Dedifferentiated amniotic fluid mesenchymal stem cell (primary cell): ENCODE data around the gene PIK3C2G.

Source experiments
- DNase-seq: peaks from one replicate; pipeline ENCODE4 v3.0.0-alpha.2; 2016; ENCODE audit errors: extremely low spot score

The PIK3C2G gene

GRCh38 chr12:18280728-18281127 is 19.4 kb downstream of the PIK3C2G start:
- DNase-seq = no peak

- DNase-seq = no peak
Measured at GRCh38 chr12:18281941-18282340, 20.6 kb downstream of the PIK3C2G start.

- DNase-seq = no peak
Measured at GRCh38 chr12:18283831-18284230, 22.5 kb downstream of the PIK3C2G start.

GRCh38 chr12:18284386-18284785 is 23.1 kb downstream of the PIK3C2G start:
- DNase-seq = no peak

GRCh38 chr12:18285161-18285560 is 23.8 kb downstream of the PIK3C2G start:
- no peak for DNase-seq

GRCh38 chr12:18290386-18290785 is 29.1 kb downstream of the PIK3C2G start:
- no peak for DNase-seq

- DNase-seq = no peak
Measured at GRCh38 chr12:18294889-18295288, 33.6 kb downstream of the PIK3C2G start.

GRCh38 chr12:18296201-18296908 is 35.0 kb downstream of the PIK3C2G start:
- DNase-seq = no peak

- no peak for DNase-seq
Measured at GRCh38 chr12:18296909-18297280, 35.6 kb downstream of the PIK3C2G start.

GRCh38 chr12:18297902-18298301 is 36.6 kb downstream of the PIK3C2G start:
- DNase-seq = no peak

- DNase-seq = no peak
Measured at GRCh38 chr12:18302809-18303430, 41.6 kb downstream of the PIK3C2G start.

- DNase-seq = no peak
Measured at GRCh38 chr12:18304609-18305008, 43.3 kb downstream of the PIK3C2G start.

- no peak for DNase-seq
Measured at GRCh38 chr12:18306311-18306710, 45.0 kb downstream of the PIK3C2G start.

- no peak for DNase-seq
Measured at GRCh38 chr12:18313306-18313705, 52.0 kb downstream of the PIK3C2G start.

GRCh38 chr12:18320036-18320617 is 58.8 kb downstream of the PIK3C2G start:
- peak; percentile 74 for DNase-seq

GRCh38 chr12:18320976-18321375 is 59.7 kb downstream of the PIK3C2G start:
- no peak for DNase-seq

- DNase-seq = no peak
Measured at GRCh38 chr12:18323159-18323558, 61.8 kb downstream of the PIK3C2G start.

GRCh38 chr12:18327036-18327435 is 65.7 kb downstream of the PIK3C2G start:
- no peak for DNase-seq

GRCh38 chr12:18332173-18332572 is 70.9 kb downstream of the PIK3C2G start:
- DNase-seq = no peak

GRCh38 chr12:18339633-18340032 is 78.3 kb downstream of the PIK3C2G start:
- no peak for DNase-seq

GRCh38 chr12:18340186-18340585 is 78.9 kb downstream of the PIK3C2G start:
- DNase-seq = no peak

GRCh38 chr12:18340786-18341185 is 79.5 kb downstream of the PIK3C2G start:
- no peak for DNase-seq

- no peak for DNase-seq
Measured at GRCh38 chr12:18343708-18344107, 82.4 kb downstream of the PIK3C2G start.
